Mesothelial cell of epicardium (in vitro differentiated cells): Measurements from ENCODE around the gene TNIP1. TPM values are rescaled to one million over a fixed set of nuclear protein-coding genes. Genes with fewer than 3 reads are reported as not detected.

ENCODE experiments used
- DNase-seq, 2 experiments: peaks; one replicate each; pipeline ENCODE4 v3.0.0; 2021; ENCODE audit warnings: low spot score in 2 of 2; ENCODE audit not compliant: unreplicated experiment in 2 of 2
- H3K27ac Mint-ChIP-seq: 2 replicates; pipeline ENCODE4 v1.8.0; 2021; ENCODE audit warnings: mixed read lengths
- H3K27me3 Mint-ChIP-seq: 2 replicates; pipeline ENCODE4 v1.8.0; 2021; ENCODE audit warnings: low read depth, mixed read lengths
- H3K36me3 Mint-ChIP-seq: 2 replicates; pipeline ENCODE4 v1.8.0; 2021; ENCODE audit warnings: mixed read lengths
- H3K4me1 Mint-ChIP-seq: 2 replicates; pipeline ENCODE4 v1.8.0; 2021; ENCODE audit warnings: mixed read lengths
- H3K4me3 Mint-ChIP-seq: 2 replicates; pipeline ENCODE4 v1.8.0; 2021; ENCODE audit warnings: mild to moderate bottlenecking, moderate library complexity, mixed read lengths
- H3K9me3 Mint-ChIP-seq: 2 replicates; pipeline ENCODE4 v1.8.0; 2021; ENCODE audit warnings: mixed read lengths
- total RNA-seq: library from RNA; stranded (reverse); gene quantifications from 3 replicates; pipeline ENCODE4 v1.2.1, GENCODE V29; 2021
- TF ChIP-seq, protein P1 (sequence below): fragments of 200-600 bp; sonication (generic); IDR thresholded peaks from one replicate; pipeline ENCODE4 v1.5.0; 2021; ENCODE audit warnings: antibody characterized with exemption; ENCODE audit not compliant: unreplicated experiment

TNIP1 gene
- total RNA-seq, 1 donor from 2014 or later, result 81.8 TPM

DNA sequence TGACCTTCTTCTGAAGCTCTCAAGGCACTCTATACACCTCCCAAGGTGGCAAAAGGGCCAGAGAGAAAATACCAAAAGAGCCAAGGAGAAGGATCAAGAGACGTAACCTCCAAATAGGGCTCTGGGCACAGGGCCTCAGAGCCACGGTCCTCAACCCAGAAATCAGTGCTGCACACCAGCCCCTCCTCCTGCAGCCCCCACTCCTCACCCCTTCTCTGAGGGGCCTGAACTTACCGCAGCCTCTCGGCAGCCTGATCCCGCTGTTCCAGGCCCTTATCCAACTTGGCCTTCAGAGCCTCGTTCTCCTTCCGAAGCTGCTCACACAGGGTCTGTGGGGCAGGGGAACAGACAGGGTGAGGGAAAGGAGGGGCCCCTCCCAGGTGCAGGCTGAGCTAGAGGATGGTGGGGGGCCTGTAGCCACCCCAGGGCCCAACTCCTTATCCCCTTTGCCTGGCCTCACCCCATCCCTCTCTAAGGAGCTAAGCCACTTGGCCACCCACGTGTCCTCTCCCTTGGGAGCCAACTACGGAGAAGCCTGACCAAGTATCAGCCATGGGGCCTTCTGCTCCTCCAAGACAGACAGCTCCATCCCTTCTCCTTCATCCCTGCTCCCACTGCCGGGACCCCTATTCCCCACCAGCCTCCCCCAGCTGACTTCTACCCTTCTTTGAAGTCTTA is 28.8 kb downstream of the TNIP1 start:
- Mint-ChIP-seq H3K27me3 (no peaks in the 10 kb centered on the region), H3K27ac (no peak overlapping the region), H3K4me3 (no peak overlapping the region), H3K9me3 (no peaks in the 10 kb centered on the region), H3K36me3 (peaks cover 33% of the 10 kb centered on the region), H3K4me1 (no peaks in the 10 kb centered on the region)
- no peak for DNase-seq
- TF ChIP-seq, protein P1, sequence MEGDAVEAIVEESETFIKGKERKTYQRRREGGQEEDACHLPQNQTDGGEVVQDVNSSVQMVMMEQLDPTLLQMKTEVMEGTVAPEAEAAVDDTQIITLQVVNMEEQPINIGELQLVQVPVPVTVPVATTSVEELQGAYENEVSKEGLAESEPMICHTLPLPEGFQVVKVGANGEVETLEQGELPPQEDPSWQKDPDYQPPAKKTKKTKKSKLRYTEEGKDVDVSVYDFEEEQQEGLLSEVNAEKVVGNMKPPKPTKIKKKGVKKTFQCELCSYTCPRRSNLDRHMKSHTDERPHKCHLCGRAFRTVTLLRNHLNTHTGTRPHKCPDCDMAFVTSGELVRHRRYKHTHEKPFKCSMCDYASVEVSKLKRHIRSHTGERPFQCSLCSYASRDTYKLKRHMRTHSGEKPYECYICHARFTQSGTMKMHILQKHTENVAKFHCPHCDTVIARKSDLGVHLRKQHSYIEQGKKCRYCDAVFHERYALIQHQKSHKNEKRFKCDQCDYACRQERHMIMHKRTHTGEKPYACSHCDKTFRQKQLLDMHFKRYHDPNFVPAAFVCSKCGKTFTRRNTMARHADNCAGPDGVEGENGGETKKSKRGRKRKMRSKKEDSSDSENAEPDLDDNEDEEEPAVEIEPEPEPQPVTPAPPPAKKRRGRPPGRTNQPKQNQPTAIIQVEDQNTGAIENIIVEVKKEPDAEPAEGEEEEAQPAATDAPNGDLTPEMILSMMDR, result peak; percentile 23

DNA sequence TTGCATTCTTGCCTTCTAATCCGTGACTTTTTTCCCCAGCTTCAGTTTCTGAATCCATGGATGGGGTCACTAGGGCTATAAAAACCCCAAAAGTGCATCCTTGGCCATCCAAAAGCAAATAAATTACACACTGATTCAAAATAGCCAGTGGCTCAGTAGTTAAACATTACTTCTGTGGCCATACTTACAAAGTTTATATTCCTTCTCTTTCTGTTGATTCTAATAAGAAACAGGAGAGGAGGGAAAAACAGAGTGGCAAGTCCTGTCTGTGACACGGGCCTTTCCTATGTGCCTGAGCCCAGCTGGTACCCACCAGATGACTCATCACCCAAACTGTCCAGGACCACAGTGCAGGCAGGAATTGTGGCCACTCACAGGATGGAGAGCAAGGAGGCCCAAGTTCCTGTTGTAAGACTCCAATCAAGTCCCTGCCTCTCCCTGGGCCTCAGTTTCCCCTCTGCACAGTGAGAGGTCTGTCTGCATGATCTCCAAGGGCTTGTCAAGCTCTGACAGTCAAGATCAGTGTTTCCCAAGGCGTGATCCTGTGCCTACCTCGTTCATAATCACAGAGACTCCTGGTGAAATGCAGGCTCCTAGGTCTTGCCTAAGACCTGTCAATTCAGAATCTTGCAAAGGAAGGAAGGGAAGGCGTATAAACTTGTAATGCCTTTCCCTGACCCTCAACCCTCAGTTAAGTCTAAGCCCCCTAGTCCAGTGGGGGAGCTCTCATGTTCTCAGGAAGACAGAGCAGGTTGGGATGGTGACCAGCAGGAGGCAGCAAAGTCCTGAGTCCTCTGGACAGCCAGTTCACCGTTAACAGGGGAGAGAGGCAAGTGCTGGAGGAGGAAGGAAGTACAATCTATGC is 29.5 kb downstream of the TNIP1 start:
- Mint-ChIP-seq H3K4me1 (no peaks in the 10 kb centered on the region), H3K27ac (no peak overlapping the region)
- peak in 1 of 2 experiments; percentile 71 for DNase-seq

DNA sequence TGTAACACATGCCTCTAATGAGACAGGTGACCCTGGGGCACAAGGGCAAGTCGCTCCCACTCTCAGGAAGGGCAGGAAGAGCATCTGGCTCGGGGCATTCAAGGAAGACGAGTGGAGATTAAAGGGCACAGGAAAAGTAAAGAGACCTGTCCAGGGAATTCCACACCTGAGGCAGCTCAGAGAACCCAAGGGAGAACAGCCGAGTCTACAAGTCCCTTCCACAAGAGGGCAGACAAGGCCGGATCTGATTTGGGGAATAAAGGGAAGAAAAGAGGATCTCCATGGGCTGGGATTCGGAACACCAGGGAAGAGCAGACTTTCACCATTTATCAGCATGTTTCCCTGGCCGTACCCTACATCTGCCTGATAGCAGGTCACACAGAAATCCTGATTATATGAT is 32.3 kb downstream of the TNIP1 start:
- Mint-ChIP-seq H3K4me3 (no peak overlapping the region), H3K9me3 (no peaks in the 10 kb centered on the region), H3K27me3 (no peaks in the 10 kb centered on the region), H3K36me3 (peaks cover 30% of the 10 kb centered on the region), H3K27ac (no peak overlapping the region), H3K4me1 (no peaks in the 10 kb centered on the region)
- TF ChIP-seq, protein P1, result no peak
- no peak for DNase-seq

More for the DNA sequence above, 29.5 kb downstream of the TNIP1 start:
- TF ChIP-seq, protein P1, result peak; percentile 55
- no peaks in the 10 kb centered on the region for H3K9me3 Mint-ChIP-seq
- H3K4me3 Mint-ChIP-seq, result no peak overlapping the region
- peaks cover 33% of the 10 kb centered on the region for H3K36me3 Mint-ChIP-seq
- H3K27me3 Mint-ChIP-seq, result no peaks in the 10 kb centered on the region

DNA sequence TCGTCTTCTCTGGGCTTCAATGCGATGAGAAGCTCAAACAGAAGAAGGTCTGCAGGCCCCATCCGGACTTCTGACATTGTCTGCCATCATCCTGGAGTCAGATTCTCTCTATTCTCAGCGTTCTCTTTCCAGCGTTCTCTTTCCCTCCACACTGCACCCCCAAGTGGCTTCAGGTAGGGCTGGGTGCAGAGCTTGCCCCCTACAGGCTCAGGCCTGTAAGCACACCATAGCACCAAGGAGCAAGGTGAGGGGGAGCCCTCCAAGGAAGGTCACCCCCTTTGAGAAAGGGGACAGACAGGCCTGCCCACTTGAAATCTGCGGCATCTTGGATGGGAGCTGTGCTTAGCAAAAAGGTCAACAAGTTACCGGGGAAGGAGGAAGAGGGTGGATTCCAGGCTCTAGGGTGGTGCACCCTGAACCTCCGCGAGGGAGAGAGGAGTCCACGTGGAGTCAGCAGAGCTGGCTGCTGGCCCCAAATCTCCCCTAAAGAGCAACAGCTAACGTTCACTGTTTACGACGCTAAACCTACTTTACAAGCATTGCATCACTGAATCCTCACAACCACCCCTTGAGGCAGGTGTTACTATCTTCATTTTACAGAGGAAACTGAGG is 32.9 kb downstream of the TNIP1 start:
- Mint-ChIP-seq H3K36me3 (peaks cover 33% of the 10 kb centered on the region), H3K4me1 (no peaks in the 10 kb centered on the region), H3K27me3 (no peaks in the 10 kb centered on the region), H3K9me3 (no peaks in the 10 kb centered on the region), H3K27ac (no peak overlapping the region), H3K4me3 (no peak overlapping the region)
- TF ChIP-seq, protein P1, result peak; percentile 62
- no peak for DNase-seq

DNA sequence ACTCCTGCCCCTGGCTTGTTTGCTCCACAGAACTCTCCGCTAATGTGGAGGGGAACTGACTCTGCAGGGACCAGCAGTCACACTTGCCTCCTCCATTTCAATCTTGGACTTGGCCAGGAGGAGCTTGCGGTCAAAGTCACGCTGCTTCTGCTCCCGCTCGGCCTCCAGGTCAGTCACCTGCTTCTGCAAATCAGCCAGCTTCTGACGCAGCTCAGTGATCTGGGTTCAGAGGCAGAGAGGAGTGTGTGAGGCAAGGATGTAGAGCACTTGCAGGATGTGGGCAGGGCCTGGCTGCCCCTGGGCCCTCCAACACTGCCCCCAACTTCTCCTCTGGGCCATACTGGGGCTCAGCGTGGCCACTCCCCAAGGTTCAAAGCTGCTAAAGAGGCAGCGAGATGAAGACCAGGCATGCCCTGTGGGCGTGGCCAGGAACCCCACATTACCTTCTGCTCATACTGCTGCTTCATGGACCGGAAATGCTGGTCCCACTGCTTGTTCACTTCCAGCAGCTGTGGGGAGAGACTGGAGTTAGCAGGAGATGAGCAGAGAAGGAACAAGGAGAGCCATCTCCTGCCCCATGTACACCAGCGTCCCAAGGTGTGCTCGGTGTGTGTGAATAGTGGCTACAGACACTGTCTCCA is 38.3 kb downstream of the TNIP1 start:
- H3K36me3 Mint-ChIP-seq, result peaks cover 37% of the 10 kb centered on the region
- H3K4me1 Mint-ChIP-seq, result no peaks in the 10 kb centered on the region
- no peak overlapping the region for H3K4me3 Mint-ChIP-seq
- TF ChIP-seq, protein P1, result no peak
- H3K9me3 Mint-ChIP-seq, result no peaks in the 10 kb centered on the region
- DNase-seq, result no peak
- no peak overlapping the region for H3K27ac Mint-ChIP-seq
- H3K27me3 Mint-ChIP-seq, result no peaks in the 10 kb centered on the region
